ENCODE data around the gene SCGB1D1.

SCGB1D1 gene

GRCh38 chr11:62142921-62143320, 47.1 kb upstream of the SCGB1D1 start:
- no peak overlapping the region for H2BK12ac ChIP-seq (ENCODE audit: low read length)
- H2BK5ac ChIP-seq (ENCODE audit: low read length) = no peak overlapping the region
- H3K4ac ChIP-seq (ENCODE audit: low read length) = no peak overlapping the region
- no peaks in the 10 kb centered on the region for H3K4me1 ChIP-seq (ENCODE audit: control insufficient read depth in 2 of 2, insufficient read depth in 1 of 2, low read depth in 1 of 2, low read length in 2 of 2)
- H3K4me2 ChIP-seq (ENCODE audit: insufficient read depth, low read length, poor library complexity, severe bottlenecking) = no peak overlapping the region
- no peak for DNase-seq (ENCODE audit: low spot score)
- H4K91ac ChIP-seq (ENCODE audit: low read depth, low read length, poor library complexity) = no peak overlapping the region
- no peak overlapping the region for H3K4me3 ChIP-seq (ENCODE audit: low read length in 2 of 2)
- H3K18ac ChIP-seq (ENCODE audit: low read length) = no peak overlapping the region
- H3K14ac ChIP-seq (ENCODE audit: low read length) = no peak overlapping the region
- H2BK15ac ChIP-seq (ENCODE audit: low read length) = no peak overlapping the region
- peaks cover 5% of the 10 kb centered on the region for H3K79me1 ChIP-seq (ENCODE audit: low read depth, low read length)
- H3K9ac ChIP-seq (ENCODE audit: low read depth, low read length, poor library complexity) = no peak overlapping the region
- no peaks in the 10 kb centered on the region for H3K9me3 ChIP-seq (replicated peaks in 1 of 2; ENCODE audit: control insufficient read depth in 2 of 2, insufficient read depth in 1 of 2, low read depth in 1 of 2, low read length in 2 of 2)
- no peaks in the 10 kb centered on the region for H3K27me3 ChIP-seq (ENCODE audit: control insufficient read depth in 3 of 3, insufficient read depth in 3 of 3, low read depth in 1 of 3, low read length in 3 of 3)
- H3K23ac ChIP-seq (ENCODE audit: low read depth, low read length, poor library complexity) = no peak overlapping the region
- no peak overlapping the region for H2BK120ac ChIP-seq (ENCODE audit: low read depth, low read length)
- H4K8ac ChIP-seq (ENCODE audit: low read depth, low read length) = no peak overlapping the region
- H3K36me3 ChIP-seq (replicated peaks in 1 of 2; ENCODE audit: control insufficient read depth in 2 of 2, insufficient read depth in 2 of 2, low read length in 2 of 2) = peaks cover 84 to 99% of the 10 kb centered on the region in 2 donors
- no peak overlapping the region for H3K27ac ChIP-seq (replicated peaks; ENCODE audit: low read length)
- H2AFZ ChIP-seq (ENCODE audit: low read length) = no peak overlapping the region
- H2AK5ac ChIP-seq (ENCODE audit: low read depth, low read length) = no peak overlapping the region
- no CpG with 5 or more reads among the region's 3 CpGs for WGBS, 2 donors (ENCODE audit: extremely low coverage in 2 of 2, insufficient read length in 2 of 2, insufficient replicate concordance in 1 of 2)

GRCh38 chr11:62143727-62144126, 46.3 kb upstream of the SCGB1D1 start:
- DNase-seq (ENCODE audit: low spot score) = no peak
- H2BK5ac ChIP-seq (ENCODE audit: low read length) = no peak overlapping the region
- H3K18ac ChIP-seq (ENCODE audit: low read length) = no peak overlapping the region
- peaks cover 83 to 99% of the 10 kb centered on the region in 2 donors for H3K36me3 ChIP-seq (replicated peaks in 1 of 2; ENCODE audit: control insufficient read depth in 2 of 2, insufficient read depth in 2 of 2, low read length in 2 of 2)
- H3K9ac ChIP-seq (ENCODE audit: low read depth, low read length, poor library complexity) = no peak overlapping the region
- H3K4me2 ChIP-seq (ENCODE audit: insufficient read depth, low read length, poor library complexity, severe bottlenecking) = no peak overlapping the region
- H3K27me3 ChIP-seq (ENCODE audit: control insufficient read depth in 3 of 3, insufficient read depth in 3 of 3, low read depth in 1 of 3, low read length in 3 of 3) = no peaks in the 10 kb centered on the region
- no peak overlapping the region for H3K27ac ChIP-seq (replicated peaks; ENCODE audit: low read length)
- no peak overlapping the region for H2BK15ac ChIP-seq (ENCODE audit: low read length)
- no peak overlapping the region for H2BK12ac ChIP-seq (ENCODE audit: low read length)
- no peak overlapping the region for H2AFZ ChIP-seq (ENCODE audit: low read length)
- no peak overlapping the region for H2BK120ac ChIP-seq (ENCODE audit: low read depth, low read length)
- no peak overlapping the region for H4K8ac ChIP-seq (ENCODE audit: low read depth, low read length)
- no peak overlapping the region for H3K4ac ChIP-seq (ENCODE audit: low read length)
- H3K4me3 ChIP-seq (ENCODE audit: low read length in 2 of 2) = no peak overlapping the region
- no peak overlapping the region for H3K14ac ChIP-seq (ENCODE audit: low read length)
- no CpG with 5 or more reads among the region's 1 CpG for WGBS, 2 donors (ENCODE audit: extremely low coverage in 2 of 2, insufficient read length in 2 of 2, insufficient replicate concordance in 1 of 2)
- H4K91ac ChIP-seq (ENCODE audit: low read depth, low read length, poor library complexity) = no peak overlapping the region
- no peaks in the 10 kb centered on the region for H3K4me1 ChIP-seq (ENCODE audit: control insufficient read depth in 2 of 2, insufficient read depth in 1 of 2, low read depth in 1 of 2, low read length in 2 of 2)
- H3K23ac ChIP-seq (ENCODE audit: low read depth, low read length, poor library complexity) = no peak overlapping the region
- no peak overlapping the region for H2AK5ac ChIP-seq (ENCODE audit: low read depth, low read length)
- no peaks in the 10 kb centered on the region for H3K9me3 ChIP-seq (replicated peaks in 1 of 2; ENCODE audit: control insufficient read depth in 2 of 2, insufficient read depth in 1 of 2, low read depth in 1 of 2, low read length in 2 of 2)
- peaks cover 4% of the 10 kb centered on the region for H3K79me1 ChIP-seq (ENCODE audit: low read depth, low read length)

DNA sequence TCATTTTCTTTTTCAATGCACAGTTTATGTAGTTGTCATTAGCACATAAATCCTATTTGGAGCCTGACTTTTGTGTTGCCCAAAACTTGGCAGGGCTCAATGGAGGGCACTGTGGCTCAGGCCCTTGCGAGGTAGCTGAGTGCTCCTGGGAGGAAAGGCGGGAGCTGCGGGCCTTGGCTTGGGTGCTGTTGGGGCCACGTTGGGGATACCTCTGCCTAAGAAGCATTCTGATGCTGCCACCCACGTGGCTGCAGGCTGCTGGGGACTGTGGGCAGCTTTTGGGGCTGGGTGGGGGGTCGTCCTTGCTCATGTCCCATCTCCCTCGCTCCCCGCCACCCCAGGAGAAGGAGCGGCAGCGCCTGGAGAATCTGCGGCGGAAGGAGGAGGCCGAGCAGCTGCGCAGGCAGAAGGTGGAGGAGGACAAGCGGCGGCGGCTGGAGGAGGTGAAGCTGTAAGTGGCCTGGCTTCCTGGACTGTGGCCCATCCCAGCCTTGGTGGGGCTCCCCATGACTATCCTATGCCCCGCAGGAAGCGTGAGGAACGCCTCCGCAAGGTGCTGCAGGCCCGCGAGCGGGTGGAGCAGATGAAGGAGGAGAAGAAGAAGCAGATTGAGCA, 45.3 kb upstream of the SCGB1D1 start:
- H2BK15ac ChIP-seq (ENCODE audit: low read length) = no peak overlapping the region
- H2AFZ ChIP-seq (ENCODE audit: low read length) = no peak overlapping the region
- no peak overlapping the region for H3K4me3 ChIP-seq (ENCODE audit: low read length in 2 of 2)
- H4K91ac ChIP-seq (ENCODE audit: low read depth, low read length, poor library complexity) = no peak overlapping the region
- H4K8ac ChIP-seq (ENCODE audit: low read depth, low read length) = no peak overlapping the region
- no peak overlapping the region for H3K9ac ChIP-seq (ENCODE audit: low read depth, low read length, poor library complexity)
- no CpG with 5 or more reads among the region's 24 CpGs for WGBS, 2 donors (ENCODE audit: extremely low coverage in 2 of 2, insufficient read length in 2 of 2, insufficient replicate concordance in 1 of 2)
- H3K9me3 ChIP-seq (replicated peaks in 1 of 2; ENCODE audit: control insufficient read depth in 2 of 2, insufficient read depth in 1 of 2, low read depth in 1 of 2, low read length in 2 of 2) = no peaks in the 10 kb centered on the region
- H3K23ac ChIP-seq (ENCODE audit: low read depth, low read length, poor library complexity) = no peak overlapping the region
- no peak overlapping the region for H2BK12ac ChIP-seq (ENCODE audit: low read length)
- H3K18ac ChIP-seq (ENCODE audit: low read length) = no peak overlapping the region
- H3K36me3 ChIP-seq (replicated peaks in 1 of 2; ENCODE audit: control insufficient read depth in 2 of 2, insufficient read depth in 2 of 2, low read length in 2 of 2) = peaks cover 79 to 99% of the 10 kb centered on the region in 2 donors
- no peaks in the 10 kb centered on the region for H3K4me1 ChIP-seq (ENCODE audit: control insufficient read depth in 2 of 2, insufficient read depth in 1 of 2, low read depth in 1 of 2, low read length in 2 of 2)
- H3K27me3 ChIP-seq (ENCODE audit: control insufficient read depth in 3 of 3, insufficient read depth in 3 of 3, low read depth in 1 of 3, low read length in 3 of 3) = no peaks in the 10 kb centered on the region
- no peak overlapping the region for H3K14ac ChIP-seq (ENCODE audit: low read length)
- H2BK5ac ChIP-seq (ENCODE audit: low read length) = peak overlapping the region; percentile 5
- no peak overlapping the region for H3K4ac ChIP-seq (ENCODE audit: low read length)
- H3K4me2 ChIP-seq (ENCODE audit: insufficient read depth, low read length, poor library complexity, severe bottlenecking) = no peak overlapping the region
- H3K27ac ChIP-seq (replicated peaks; ENCODE audit: low read length) = no peak overlapping the region
- no peak overlapping the region for H2AK5ac ChIP-seq (ENCODE audit: low read depth, low read length)
- no peak for DNase-seq (ENCODE audit: low spot score)
- H2BK120ac ChIP-seq (ENCODE audit: low read depth, low read length) = no peak overlapping the region
- H3K79me1 ChIP-seq (ENCODE audit: low read depth, low read length) = peaks cover 4% of the 10 kb centered on the region

DNA sequence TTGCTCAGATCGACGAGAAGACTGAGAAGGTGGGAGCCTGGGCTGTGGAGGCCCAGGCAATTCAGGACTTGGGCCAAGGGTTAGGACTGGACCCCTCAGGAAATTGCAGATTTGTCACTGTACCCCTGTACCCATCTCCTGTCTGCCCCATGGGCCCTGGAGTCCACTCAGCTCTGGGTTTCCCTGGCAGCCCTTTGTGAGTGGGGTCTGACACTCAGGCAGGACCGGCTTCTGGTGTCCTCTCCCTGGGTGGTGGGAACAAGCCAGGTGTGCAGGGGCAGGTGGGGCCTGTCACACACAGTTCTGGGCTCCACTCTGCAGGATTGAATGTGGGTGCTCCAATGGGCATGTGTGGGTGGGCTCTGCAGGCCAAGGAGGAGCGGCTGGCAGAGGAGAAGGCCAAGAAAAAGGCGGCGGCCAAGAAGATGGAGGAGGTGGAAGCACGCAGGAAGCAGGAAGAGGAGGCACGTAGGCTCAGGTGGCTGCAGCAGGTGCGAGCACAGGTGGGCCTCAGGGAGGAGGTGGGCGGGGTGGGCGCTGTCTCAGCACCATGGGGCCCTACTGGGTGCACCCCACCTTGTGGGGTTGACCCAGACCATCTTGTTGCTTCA, 44.6 kb upstream of the SCGB1D1 start:
- Histone ChIP-seq H2BK5ac (ENCODE audit: low read length) (no peak overlapping the region), H3K9me3 (replicated peaks in 1 of 2; ENCODE audit: control insufficient read depth in 2 of 2, insufficient read depth in 1 of 2, low read depth in 1 of 2, low read length in 2 of 2) (no peaks in the 10 kb centered on the region), H3K36me3 (replicated peaks in 1 of 2; ENCODE audit: control insufficient read depth in 2 of 2, insufficient read depth in 2 of 2, low read length in 2 of 2) (peaks cover 79 to 99% of the 10 kb centered on the region in 2 donors), H4K91ac (ENCODE audit: low read depth, low read length, poor library complexity) (no peak overlapping the region), H3K18ac (ENCODE audit: low read length) (no peak overlapping the region), H3K9ac (ENCODE audit: low read depth, low read length, poor library complexity) (no peak overlapping the region), H2BK15ac (ENCODE audit: low read length) (no peak overlapping the region), H2AK5ac (ENCODE audit: low read depth, low read length) (no peak overlapping the region), H3K79me1 (ENCODE audit: low read depth, low read length) (peaks cover 4% of the 10 kb centered on the region), H2BK12ac (ENCODE audit: low read length) (no peak overlapping the region), H3K14ac (ENCODE audit: low read length) (no peak overlapping the region), H4K8ac (ENCODE audit: low read depth, low read length) (no peak overlapping the region), H3K4me2 (ENCODE audit: insufficient read depth, low read length, poor library complexity, severe bottlenecking) (no peak overlapping the region), H3K4me3 (ENCODE audit: low read length in 2 of 2) (no peak overlapping the region), H3K27ac (replicated peaks; ENCODE audit: low read length) (no peak overlapping the region), H3K4ac (ENCODE audit: low read length) (no peak overlapping the region), H2AFZ (ENCODE audit: low read length) (no peak overlapping the region), H3K23ac (ENCODE audit: low read depth, low read length, poor library complexity) (no peak overlapping the region), H2BK120ac (ENCODE audit: low read depth, low read length) (no peak overlapping the region), H3K4me1 (ENCODE audit: control insufficient read depth in 2 of 2, insufficient read depth in 1 of 2, low read depth in 1 of 2, low read length in 2 of 2) (no peaks in the 10 kb centered on the region), H3K27me3 (ENCODE audit: control insufficient read depth in 3 of 3, insufficient read depth in 3 of 3, low read depth in 1 of 3, low read length in 3 of 3) (no peaks in the 10 kb centered on the region)
- no peak for DNase-seq (ENCODE audit: low spot score)
- WGBS, 2 donors (ENCODE audit: extremely low coverage in 2 of 2, insufficient read length in 2 of 2, insufficient replicate concordance in 1 of 2) = no CpG with 5 or more reads among the region's 11 CpGs

Measured in neuronal stem cell (in vitro differentiated cells).